Tibial nerve (tissue), 4 donors: Measurements from ENCODE around the gene CLASP2.
"Not testable (repeated sequence)": the region's sequence is repeated elsewhere in the genome, so short reads cannot be mapped to it uniquely, and the experiment has no call there.

Experiments used
- CTCF ChIP-seq, 5 experiments: fragments of 200-600 bp in 3 of 5; fragments of 450-650 bp in 2 of 5; sonication (generic) in 3 of 5; IDR thresholded peaks; one replicate each; pipeline ENCODE4 v1.5.1; 2016 to 2019; ENCODE audit warnings: antibody characterized with exemption in 5 of 5, mild to moderate bottlenecking in 3 of 5, moderate library complexity in 2 of 5
- EP300 ChIP-seq, 2 donors: sonication (generic); formaldehyde crosslinking; IDR thresholded peaks; one replicate each; pipeline ENCODE4 v1.6.1; 2017; ENCODE audit warnings: antibody characterized with exemption in 2 of 2, mild to moderate bottlenecking in 1 of 2

GRCh38 chr3:33451994-33452393 lies 266.1 kb downstream of the CLASP2 start:
- not testable (repeated sequence) for TF ChIP-seq CTCF, EP300 (IDR thresholded peaks at IDR 0.05)
